K562 (cell line): Measurements from ENCODE around the gene TLCD1. TPM values are rescaled to one million over a fixed set of nuclear protein-coding genes. Genes with fewer than 3 reads are reported as not detected.
A peak's percentile ranks its signal among the peaks of the same experiment; 100 is the strongest.

ENCODE experiments used
- BRF1 ChIP-seq: IDR thresholded peaks from 3 replicates; pipeline ENCODE4 v1.6.1; 2011; ENCODE audit warnings: borderline replicate concordance, mild to moderate bottlenecking; ENCODE audit not compliant: insufficient read length; ENCODE audit errors: extremely low read depth
- CREB1 ChIP-seq, 2 experiments: sonication (generic) in 1 of 2; formaldehyde crosslinking in 1 of 2; IDR thresholded peaks; 2 replicates each; pipeline versions ENCODE4 v1.6.1 to v1.8.0; 2012 to 2022; ENCODE audit warnings: inconsistent platforms in 1 of 2, mild to moderate bottlenecking in 1 of 2, missing genetic modification reagents in 1 of 2, moderate library complexity in 1 of 2
- CREB3 ChIP-seq: fragments of 450-650 bp; conservative IDR thresholded peaks from 2 replicates; pipeline ENCODE4 v1.6.1; 2016; ENCODE audit warnings: missing genetic modification characterization, low read depth, mild to moderate bottlenecking, missing compliant biosample characterization, moderate library complexity
- HIVEP1 ChIP-seq: fragments of 250-450 bp; sonication (Bioruptor Pico); IDR thresholded peaks from 2 replicates; pipeline ENCODE4 v1.4.0; 2020; ENCODE audit warnings: mild to moderate bottlenecking
- HLTF ChIP-seq: fragments of 450-650 bp; IDR thresholded peaks from 2 replicates; pipeline ENCODE4 v1.6.1; 2016
- HNRNPH1 ChIP-seq: fragments of 200-400 bp; formaldehyde crosslinking; optimal IDR thresholded peaks from 2 replicates; pipeline ENCODE3; 2017; ENCODE audit warnings: low read depth, mild to moderate bottlenecking, low read length, moderate library complexity
- KLF16 ChIP-seq: IDR thresholded peaks from 2 replicates; pipeline ENCODE4 v1.6.1; 2016; ENCODE audit warnings: antibody characterized with exemption
- MAX ChIP-seq: sonication (generic); formaldehyde crosslinking; IDR thresholded peaks from 2 replicates; pipeline ENCODE4 v1.9.0; 2022; ENCODE audit warnings: mild to moderate bottlenecking, missing genetic modification reagents
- MXD1 ChIP-seq: fragments of 250-450 bp; sonication (Bioruptor Pico); IDR thresholded peaks from 2 replicates; pipeline ENCODE4 v1.8.0; 2021; ENCODE audit warnings: borderline replicate concordance, mild to moderate bottlenecking, moderate library complexity; ENCODE audit not compliant: poor library complexity, severe bottlenecking
- NBN ChIP-seq: fragments of 450-650 bp; IDR thresholded peaks from 2 replicates; pipeline ENCODE4 v1.6.1; 2016; ENCODE audit warnings: low read depth, mild to moderate bottlenecking
- SETDB1 ChIP-seq: IDR thresholded peaks from one replicate; pipeline ENCODE4 v1.6.1; 2012; ENCODE audit warnings: low read length, control low read depth, inconsistent platforms
- SREBF1 ChIP-seq: fragments of 150-350 bp; IDR thresholded peaks from 2 replicates; pipeline ENCODE4 v1.6.1; 2014; ENCODE audit warnings: antibody characterized with exemption, low read depth, low read length, borderline replicate concordance
- SRSF1 ChIP-seq: fragments of 200-400 bp; formaldehyde crosslinking; IDR thresholded peaks from 2 replicates; pipeline ENCODE4 v1.6.1; 2017; ENCODE audit warnings: mild to moderate bottlenecking, low read depth, low read length, moderate library complexity
- ZHX1 ChIP-seq: fragments of 150-350 bp; conservative IDR thresholded peaks from 2 replicates; pipeline ENCODE4 v1.6.1; 2014; ENCODE audit warnings: low read length
- ZNF23 ChIP-seq: fragments of 250-450 bp; sonication (Bioruptor Pico); IDR thresholded peaks from 2 replicates; pipeline ENCODE4 v1.4.0; 2020; ENCODE audit warnings: mild to moderate bottlenecking
- ZNF384 ChIP-seq: IDR thresholded peaks from 2 replicates; pipeline ENCODE4 v1.6.1; 2012; ENCODE audit warnings: low read depth, low read length, improper control_type of control experiment
- ZNF431 ChIP-seq: sonication (generic); formaldehyde crosslinking; IDR thresholded peaks from 2 replicates; pipeline ENCODE4 v1.8.0; 2022; ENCODE audit warnings: mild to moderate bottlenecking, missing genetic modification reagents
- ZZZ3 ChIP-seq: fragments of 450-650 bp; IDR thresholded peaks from 2 replicates; pipeline ENCODE4 v1.6.1; 2016; ENCODE audit warnings: antibody characterized with exemption, mild to moderate bottlenecking, moderate library complexity
- polyA plus RNA-seq, 8 experiments: library from polyadenylated mRNA; depleted of rRNA in 4 of 8; stranded (reverse) in 5 of 8; unstranded in 3 of 8; fragments of >200 nt; fragmentation: Nextera tagmentation in 2 of 8; fragmentation: Illumina TruSeq in 1 of 8; extraction: Ambion mirVana in 2 of 8; extraction: Trizol in 1 of 8; gene quantifications; 2 replicates each; pipeline versions ENCODE4 v1.2.1 to v1.2.3, GENCODE V29; 2011 to 2014; ENCODE audit warnings: inconsistent platforms in 1 of 8, missing spikeins in 1 of 8
- total RNA-seq, 7 experiments: library from RNA; depleted of rRNA in 6 of 7; stranded (reverse); fragments of >200 nt in 6 of 7; fragmentation: Illumina TruSeq in 2 of 7; extraction: Trizol in 2 of 7; gene quantifications; 2 replicates each; pipeline versions ENCODE4 v1.2.1 to v1.2.3, GENCODE V29; 2011 to 2021; ENCODE audit warnings: low replicate concordance in 1 of 7

Gene TLCD1
- total and polyA plus RNA-seq, 9 of the 15 experiments (the other 6 are each of a cell fraction or from before 2014, with no cell fraction given): 6.8 to 37.7 (median 21.7) TPM

- no peak; the same call in 1 of the 2 replicates for TF ChIP-seq ZHX1
- TF ChIP-seq HIVEP1 (CRISPR knock-in tag): no peak
- TF ChIP-seq MXD1: no peak
- no peak for TF ChIP-seq HNRNPH1
- TF ChIP-seq SRSF1: no peak
- TF ChIP-seq SREBF1: no peak
- TF ChIP-seq ZNF431 (CRISPR knock-in tag): no peak
- no peak for TF ChIP-seq MAX (CRISPR knock-in tag)
- TF ChIP-seq ZNF23 (CRISPR knock-in tag): no peak
- TF ChIP-seq NBN: peak; percentile 89
- TF ChIP-seq CREB1 (IDR thresholded peaks at IDR 0.05): peak; percentile 50; the same call in 1 of the 2 replicates
- peak; percentile 66; the same call in 1 of the 2 replicates for TF ChIP-seq CREB1 (CRISPR knock-in tag; IDR thresholded peaks at IDR 0.05)
- peak; percentile 88 for TF ChIP-seq KLF16
- no peak for TF ChIP-seq ZZZ3
- TF ChIP-seq ZNF384: peak; percentile 53; the same call in 1 of the 2 replicates
- TF ChIP-seq BRF1: no peak
- no peak for TF ChIP-seq SETDB1
- no peak for TF ChIP-seq HLTF
- no peak for TF ChIP-seq CREB3 (tag)
These were observed 24.4 kb upstream of the TLCD1 start (continued) for GRCh38 chr17:28750178-28751047.
